ENCODE measurements around the gene TNFAIP2.

The TNFAIP2 gene

GRCh38 chr14:103091041-103091882, 32.0 kb upstream of the TNFAIP2 start:
- peak overlapping the region; percentile 6 to 20 for H3K27ac ChIP-seq
- H3K4me3 ChIP-seq: peak overlapping the region; percentile 44 to 59
- intact Hi-C loops (cut with DNase I; ENCODE audit: low total_unique reads): no loop called here
- H3K36me3 ChIP-seq: no peaks in the 10 kb centered on the region
- no peak for DNase-seq
- peak; percentile 8 to 35 for TF ChIP-seq CTCF (IDR thresholded peaks at IDR 0.05)
- H3K4me1 ChIP-seq: peaks cover 0 to 15% (median 9%) of the 10 kb centered on the region in 4 donors
- H3K9me3 ChIP-seq: no peaks in the 10 kb centered on the region
- H3K27me3 ChIP-seq: peaks cover 0 to 45% of the 10 kb centered on the region in 2 donors

- DNase-seq: no peak
- no peaks in the 10 kb centered on the region for H3K9me3 ChIP-seq
- peak overlapping the region; percentile 44 to 59 for H3K4me3 ChIP-seq
- H3K4me1 ChIP-seq: peaks cover 0 to 15% (median 9%) of the 10 kb centered on the region in 4 donors
- intact Hi-C loops (cut with DNase I; ENCODE audit: low total_unique reads): no loop called here
- H3K36me3 ChIP-seq: no peaks in the 10 kb centered on the region
- no peak for TF ChIP-seq CTCF (IDR thresholded peaks at IDR 0.05)
- peaks cover 0 to 41% of the 10 kb centered on the region in 2 donors for H3K27me3 ChIP-seq
- H3K27ac ChIP-seq: peak overlapping the region; percentile 6 to 20
Observed at GRCh38 chr14:103091883-103092222, 31.4 kb upstream of the TNFAIP2 start.

GRCh38 chr14:103093856-103094405, 29.3 kb upstream of the TNFAIP2 start:
- peaks cover 0 to 15% (median 9%) of the 10 kb centered on the region in 4 donors for H3K4me1 ChIP-seq
- intact Hi-C loops (cut with DNase I; ENCODE audit: low total_unique reads): no loop called here
- no peak overlapping the region for H3K27ac ChIP-seq
- no peak for TF ChIP-seq CTCF (IDR thresholded peaks at IDR 0.05)
- no peaks in the 10 kb centered on the region for H3K36me3 ChIP-seq
- no peak for DNase-seq
- peaks cover 0 to 36% of the 10 kb centered on the region in 2 donors for H3K27me3 ChIP-seq
- H3K4me3 ChIP-seq: no peak overlapping the region
- no peaks in the 10 kb centered on the region for H3K9me3 ChIP-seq

- intact Hi-C loops (cut with DNase I; ENCODE audit: low total_unique reads): no loop called here
- Histone ChIP-seq H3K9me3 (no peaks in the 10 kb centered on the region), H3K4me1 (peaks cover 0 to 15% (median 9%) of the 10 kb centered on the region in 4 donors), H3K27ac (no peak within 1 kb of the TSS), H3K4me3 (no peak within 1 kb of the TSS), H3K36me3 (no peaks in the 10 kb centered on the region), H3K27me3 (peaks cover 0 to 37% of the 10 kb centered on the region in 2 donors)
- no peak for DNase-seq
- no peak for TF ChIP-seq CTCF (IDR thresholded peaks at IDR 0.05)
Observed at GRCh38 chr14:103094406-103095209, 28.7 kb upstream of the TNFAIP2 start, which contains the start of gene EXOC3L4. EXOC3L4 (plus strand) TSS chr14:103094725; CDS start chr14:103100220, 5,495 bp downstream.

GRCh38 chr14:103095210-103095778, 28.0 kb upstream of the TNFAIP2 start:
- intact Hi-C loops (cut with DNase I; ENCODE audit: low total_unique reads): no loop called here
- TF ChIP-seq CTCF (IDR thresholded peaks at IDR 0.05): no peak
- no peak overlapping the region for H3K27ac ChIP-seq

More at GRCh38 chr14:103095210-103095778, 28.0 kb upstream of the TNFAIP2 start:
- Histone ChIP-seq H3K9me3 (no peaks in the 10 kb centered on the region), H3K27me3 (peaks cover 0 to 36% of the 10 kb centered on the region in 2 donors), H3K4me3 (no peak overlapping the region), H3K4me1 (peaks cover 0 to 15% (median 9%) of the 10 kb centered on the region in 4 donors), H3K36me3 (no peaks in the 10 kb centered on the region)
- DNase-seq: no peak

All from tibial artery (tissue), 4 donors.